Fibroblast of pulmonary artery (primary cell): ENCODE data around the gene IL21R.
A peak's percentile ranks its signal among the peaks of the same experiment; 100 is the strongest.

ENCODE experiments used
- DNase-seq: peaks from one replicate; pipeline ENCODE4 v3.0.0-alpha.2; 2010; ENCODE audit warnings: low read depth
- H3K4me3 ChIP-seq: replicated peaks from 2 replicates; pipeline ENCODE4 v1.5.1; 2011; ENCODE audit warnings: low read depth, mild to moderate bottlenecking, control low read depth, low read length, moderate library complexity
- CTCF ChIP-seq: IDR thresholded peaks from 2 replicates; pipeline ENCODE4 v1.5.1; 2011; ENCODE audit warnings: mild to moderate bottlenecking, control low read depth, low read length, inconsistent platforms; ENCODE audit errors: missing control alignments

The IL21R gene

DNA sequence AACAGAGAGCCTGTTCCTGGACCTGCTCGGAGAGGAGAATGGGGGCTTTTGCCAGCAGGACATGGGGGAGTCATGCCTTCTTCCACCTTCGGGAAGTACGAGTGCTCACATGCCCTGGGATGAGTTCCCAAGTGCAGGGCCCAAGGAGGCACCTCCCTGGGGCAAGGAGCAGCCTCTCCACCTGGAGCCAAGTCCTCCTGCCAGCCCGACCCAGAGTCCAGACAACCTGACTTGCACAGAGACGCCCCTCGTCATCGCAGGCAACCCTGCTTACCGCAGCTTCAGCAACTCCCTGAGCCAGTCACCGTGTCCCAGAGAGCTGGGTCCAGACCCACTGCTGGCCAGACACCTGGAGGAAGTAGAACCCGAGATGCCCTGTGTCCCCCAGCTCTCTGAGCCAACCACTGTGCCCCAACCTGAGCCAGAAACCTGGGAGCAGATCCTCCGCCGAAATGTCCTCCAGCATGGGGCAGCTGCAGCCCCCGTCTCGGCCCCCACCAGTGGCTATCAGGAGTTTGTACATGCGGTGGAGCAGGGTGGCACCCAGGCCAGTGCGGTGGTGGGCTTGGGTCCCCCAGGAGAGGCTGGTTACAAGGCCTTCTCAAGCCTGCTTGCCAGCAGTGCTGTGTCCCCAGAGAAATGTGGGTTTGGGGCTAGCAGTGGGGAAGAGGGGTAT is 39.3 kb upstream of the IL21R start:
- no peak for DNase-seq
- TF ChIP-seq CTCF: no peak
- H3K4me3 ChIP-seq: no peak overlapping the region

GRCh38 chr16:27363246-27363632 is 38.7 kb upstream of the IL21R start:
- TF ChIP-seq CTCF: peak; percentile 6
- no peak overlapping the region for H3K4me3 ChIP-seq
- no peak for DNase-seq

GRCh38 chr16:27363797-27364196 is 38.2 kb upstream of the IL21R start:
- H3K4me3 ChIP-seq: no peak overlapping the region
- DNase-seq: peak; percentile 17
- no peak for TF ChIP-seq CTCF

GRCh38 chr16:27364493-27365141 is 37.4 kb upstream of the IL21R start:
- H3K4me3 ChIP-seq: no peak overlapping the region
- TF ChIP-seq CTCF: no peak
- no peak for DNase-seq

GRCh38 chr16:27365142-27366089 is 36.6 kb upstream of the IL21R start:
- peak; percentile 29 for DNase-seq
- no peak for TF ChIP-seq CTCF
- no peak overlapping the region for H3K4me3 ChIP-seq

GRCh38 chr16:27366687-27367460 is 35.1 kb upstream of the IL21R start:
- H3K4me3 ChIP-seq: no peak overlapping the region
- DNase-seq: peak; percentile 26

More at GRCh38 chr16:27366687-27367460, 35.1 kb upstream of the IL21R start:
- TF ChIP-seq CTCF: no peak
